ENCODE data around the gene TINCR.
"Not testable (repeated sequence)": the region's sequence is repeated elsewhere in the genome, so short reads cannot be mapped to it uniquely, and the experiment has no call there.

TINCR gene

GRCh38 chr19:5558101-5558621, 9.6 kb downstream of the TINCR start:
- DNase-seq, result no peak

- no peak for DNase-seq
Observed at GRCh38 chr19:5557691-5558090, 10.1 kb downstream of the TINCR start.

GRCh38 chr19:5554828-5555227, 12.9 kb downstream of the TINCR start:
- DNase-seq, result no peak

GRCh38 chr19:5553892-5554291, 13.9 kb downstream of the TINCR start:
- DNase-seq, result no peak

- DNase-seq, result no peak
Observed at GRCh38 chr19:5547881-5548280, 19.9 kb downstream of the TINCR start.

GRCh38 chr19:5545984-5546383, 21.8 kb downstream of the TINCR start:
- DNase-seq, result no peak

GRCh38 chr19:5545051-5545450, 22.7 kb downstream of the TINCR start:
- DNase-seq, result no peak

- DNase-seq, result no peak
Observed at GRCh38 chr19:5542665-5543064, 25.1 kb downstream of the TINCR start.

- no peak for DNase-seq
Observed at GRCh38 chr19:5541456-5541855, 26.3 kb downstream of the TINCR start.

- DNase-seq, result no peak
Observed at GRCh38 chr19:5540208-5540607, 27.5 kb downstream of the TINCR start.

- no peak for DNase-seq
Observed at GRCh38 chr19:5537870-5538269, 29.9 kb downstream of the TINCR start.

GRCh38 chr19:5536982-5537579, 30.7 kb downstream of the TINCR start:
- DNase-seq, result not testable (repeated sequence)

GRCh38 chr19:5536337-5536894, 31.3 kb downstream of the TINCR start:
- DNase-seq, result no peak

- no peak for DNase-seq
Observed at GRCh38 chr19:5534787-5535586, 32.8 kb downstream of the TINCR start.

GRCh38 chr19:5533257-5533656, 34.5 kb downstream of the TINCR start:
- DNase-seq, result no peak

- no peak for DNase-seq
Observed at GRCh38 chr19:5530701-5531100, 37.1 kb downstream of the TINCR start.

- DNase-seq, result no peak
Observed at GRCh38 chr19:5526691-5527090, 41.1 kb downstream of the TINCR start.

- no peak for DNase-seq
Observed at GRCh38 chr19:5524081-5524480, 43.7 kb downstream of the TINCR start.

GRCh38 chr19:5522106-5522505, 45.6 kb downstream of the TINCR start:
- no peak for DNase-seq

- no peak for DNase-seq
Observed at GRCh38 chr19:5520501-5520900, 47.3 kb downstream of the TINCR start.

- DNase-seq, result no peak
Observed at GRCh38 chr19:5519076-5519475, 48.7 kb downstream of the TINCR start.

- DNase-seq, result no peak
Observed at GRCh38 chr19:5515737-5516136, 52.0 kb downstream of the TINCR start.

- DNase-seq, result no peak
Observed at GRCh38 chr19:5514001-5514400, 53.8 kb downstream of the TINCR start.

- no peak for DNase-seq
Observed at GRCh38 chr19:5512715-5513114, 55.0 kb downstream of the TINCR start.

All from central memory CD4-positive, alpha-beta T cell (primary cell).